Glutamatergic neuron (in vitro differentiated cells): ENCODE measurements around the gene KRTAP5-7. TPM values are rescaled to one million over a fixed set of nuclear protein-coding genes. Genes with fewer than 3 reads are reported as not detected.

Experiments used
- DNase-seq: peaks from one replicate; pipeline ENCODE4 v3.0.0; 2022
- H3K27ac Mint-ChIP-seq: one replicate; pipeline ENCODE4 v1.8.0; 2020; ENCODE audit warnings: mild to moderate bottlenecking, mixed read lengths, inconsistent platforms; ENCODE audit not compliant: unreplicated experiment
- H3K27me3 Mint-ChIP-seq: one replicate; pipeline ENCODE4 v1.8.0; 2020; ENCODE audit warnings: mild to moderate bottlenecking, moderate library complexity, mixed read lengths, inconsistent platforms; ENCODE audit not compliant: unreplicated experiment
- H3K36me3 Mint-ChIP-seq: one replicate; pipeline ENCODE4 v1.8.0; 2020; ENCODE audit warnings: mild to moderate bottlenecking, mixed read lengths, inconsistent platforms; ENCODE audit not compliant: unreplicated experiment
- H3K4me1 Mint-ChIP-seq: one replicate; pipeline ENCODE4 v1.8.0; 2020; ENCODE audit warnings: mild to moderate bottlenecking, low read depth, mixed read lengths, inconsistent platforms; ENCODE audit not compliant: unreplicated experiment
- H3K4me3 Mint-ChIP-seq: one replicate; pipeline ENCODE4 v1.8.0; 2020; ENCODE audit warnings: mild to moderate bottlenecking, mixed read lengths, inconsistent platforms; ENCODE audit not compliant: unreplicated experiment
- H3K9me3 Mint-ChIP-seq: one replicate; pipeline ENCODE4 v1.8.0; 2020; ENCODE audit warnings: mild to moderate bottlenecking, moderate library complexity, mixed read lengths, inconsistent platforms; ENCODE audit not compliant: unreplicated experiment
- CTCF ChIP-seq: fragments of 200-600 bp; sonication (generic); IDR thresholded peaks from one replicate; pipeline ENCODE4 v1.5.0; 2021; ENCODE audit not compliant: partially characterized antibody, unreplicated experiment
- total RNA-seq: library from RNA; stranded (reverse); fragmentation: NEBNext Ultra II Directional; extraction: Animal tissue kit (Norgen Biotek cat#: 25700); gene quantifications from one replicate; pipeline ENCODE4 v1.2.1, GENCODE V29; 2021; ENCODE audit not compliant: unreplicated experiment

KRTAP5-7 gene
- total RNA-seq, 1 donor from 2014 or later, result not detected

- Mint-ChIP-seq H3K4me3 (no peak overlapping the region), H3K36me3 (peaks cover 27% of the 10 kb centered on the region), H3K27ac (no peak overlapping the region), H3K9me3 (peaks cover 2% of the 10 kb centered on the region), H3K27me3 (peaks cover 3% of the 10 kb centered on the region), H3K4me1 (no peaks in the 10 kb centered on the region)
- no peak for TF ChIP-seq CTCF
- no peak for DNase-seq
These were observed 29.0 kb upstream of the KRTAP5-7 start for GRCh38 chr11:71498091-71498490.

- H3K4me3 Mint-ChIP-seq, result no peak overlapping the region
- H3K4me1 Mint-ChIP-seq, result no peaks in the 10 kb centered on the region
These were observed 27.9 kb upstream of the KRTAP5-7 start for GRCh38 chr11:71499125-71499524.

GRCh38 chr11:71499546-71499945 lies 27.5 kb upstream of the KRTAP5-7 start:
- Mint-ChIP-seq H3K36me3 (peaks cover 27% of the 10 kb centered on the region), H3K27ac (no peak overlapping the region), H3K4me3 (no peak overlapping the region), H3K27me3 (peaks cover 3% of the 10 kb centered on the region), H3K9me3 (peaks cover 2% of the 10 kb centered on the region), H3K4me1 (no peaks in the 10 kb centered on the region)
- DNase-seq, result no peak
- no peak for TF ChIP-seq CTCF

More at GRCh38 chr11:71499125-71499524, 27.9 kb upstream of the KRTAP5-7 start:
- no peak for DNase-seq
- H3K27me3 Mint-ChIP-seq, result peaks cover 3% of the 10 kb centered on the region
- H3K27ac Mint-ChIP-seq, result no peak overlapping the region
- peaks cover 2% of the 10 kb centered on the region for H3K9me3 Mint-ChIP-seq
- TF ChIP-seq CTCF, result no peak
- H3K36me3 Mint-ChIP-seq, result peaks cover 27% of the 10 kb centered on the region

- no peak for DNase-seq
- TF ChIP-seq CTCF, result no peak
- H3K27ac Mint-ChIP-seq, result no peak overlapping the region
- H3K9me3 Mint-ChIP-seq, result no peaks in the 10 kb centered on the region
- no peak overlapping the region for H3K4me3 Mint-ChIP-seq
- no peaks in the 10 kb centered on the region for H3K4me1 Mint-ChIP-seq
- peaks cover 27% of the 10 kb centered on the region for H3K36me3 Mint-ChIP-seq
- peaks cover 3% of the 10 kb centered on the region for H3K27me3 Mint-ChIP-seq
These were observed 26.5 kb upstream of the KRTAP5-7 start for GRCh38 chr11:71500601-71501021.

- Mint-ChIP-seq H3K4me1 (no peaks in the 10 kb centered on the region), H3K27me3 (peaks cover 3% of the 10 kb centered on the region), H3K27ac (no peak overlapping the region), H3K4me3 (no peak overlapping the region), H3K9me3 (peaks cover 2% of the 10 kb centered on the region), H3K36me3 (peaks cover 32% of the 10 kb centered on the region)
- no peak for TF ChIP-seq CTCF
- DNase-seq, result no peak
These were observed 25.7 kb upstream of the KRTAP5-7 start for GRCh38 chr11:71501071-71501985.
